ENCODE results near the gene SLC66A2. TPM values are rescaled to one million over a fixed set of nuclear protein-coding genes. Genes with fewer than 3 reads are reported as not detected.

Gene SLC66A2
- total RNA-seq, 1 experiment from 2014 or later: 52.8 TPM

GRCh38 chr18:79916546-79917168 lies 34.8 kb downstream of the SLC66A2 start:
- Histone ChIP-seq H3K4me2 (ENCODE audit: low read length) (no peak overlapping the region), H3K9me3 (ENCODE audit: low read length) (no peaks in the 10 kb centered on the region), H3K4me3 (ENCODE audit: low read length) (no peak overlapping the region), H3K79me2 (ENCODE audit: low read length) (no peaks in the 10 kb centered on the region), H3K4me1 (ENCODE audit: insufficient read depth, low read length) (no peaks in the 10 kb centered on the region), H3K36me3 (ENCODE audit: low read depth, low read length) (peaks cover 6% of the 10 kb centered on the region), H3K9me2 (replicated peaks; ENCODE audit: low read length) (no peaks in the 10 kb centered on the region), H2AFZ (ENCODE audit: low read length) (no peak overlapping the region), H3K9ac (ENCODE audit: low read length) (no peak overlapping the region), H3K27ac (ENCODE audit: low read length) (no peak overlapping the region), H4K20me1 (ENCODE audit: low read length) (no peaks in the 10 kb centered on the region), H3F3A (ENCODE audit: low read length, unreplicated experiment) (no peaks in the 10 kb centered on the region), H3K27me3 (ENCODE audit: low read length) (no peaks in the 10 kb centered on the region)
- ATAC-seq: no peak
- CTCF ChIA-PET: interaction anchor here (0.5 to 0.6 kb wide), 2 partner anchors 10 to 117 kb away, joined by 3 to 5 read pairs; no protein-coding TSS in a partner anchor
- POLR2A ChIA-PET (ENCODE audit: unreplicated experiment): no interaction called here
- no TSS peak for BruUV-seq (replicated peaks)
- TF ChIP-seq EZH2phosphoT487 (IDR thresholded peaks at IDR 0.05; ENCODE audit: borderline replicate concordance, low read length) (no peak), EZH2 (IDR thresholded peaks at IDR 0.05; ENCODE audit: low read length, unreplicated experiment) (no peak)
- TF ChIP-seq, protein P1, sequence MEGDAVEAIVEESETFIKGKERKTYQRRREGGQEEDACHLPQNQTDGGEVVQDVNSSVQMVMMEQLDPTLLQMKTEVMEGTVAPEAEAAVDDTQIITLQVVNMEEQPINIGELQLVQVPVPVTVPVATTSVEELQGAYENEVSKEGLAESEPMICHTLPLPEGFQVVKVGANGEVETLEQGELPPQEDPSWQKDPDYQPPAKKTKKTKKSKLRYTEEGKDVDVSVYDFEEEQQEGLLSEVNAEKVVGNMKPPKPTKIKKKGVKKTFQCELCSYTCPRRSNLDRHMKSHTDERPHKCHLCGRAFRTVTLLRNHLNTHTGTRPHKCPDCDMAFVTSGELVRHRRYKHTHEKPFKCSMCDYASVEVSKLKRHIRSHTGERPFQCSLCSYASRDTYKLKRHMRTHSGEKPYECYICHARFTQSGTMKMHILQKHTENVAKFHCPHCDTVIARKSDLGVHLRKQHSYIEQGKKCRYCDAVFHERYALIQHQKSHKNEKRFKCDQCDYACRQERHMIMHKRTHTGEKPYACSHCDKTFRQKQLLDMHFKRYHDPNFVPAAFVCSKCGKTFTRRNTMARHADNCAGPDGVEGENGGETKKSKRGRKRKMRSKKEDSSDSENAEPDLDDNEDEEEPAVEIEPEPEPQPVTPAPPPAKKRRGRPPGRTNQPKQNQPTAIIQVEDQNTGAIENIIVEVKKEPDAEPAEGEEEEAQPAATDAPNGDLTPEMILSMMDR (conservative IDR thresholded peaks at IDR 0.05; ENCODE audit: low read depth, low read length): no peak
- no peak for DNase-seq
- intact Hi-C loops (cut with micrococcal nuclease): no loop called here

GRCh38 chr18:79916128-79916494 lies 35.3 kb downstream of the SLC66A2 start:
- H3K9me2 ChIP-seq (replicated peaks; ENCODE audit: low read length): no peaks in the 10 kb centered on the region
- no peak overlapping the region for H2AFZ ChIP-seq (ENCODE audit: low read length)
- no TSS peak for BruUV-seq (replicated peaks)
- H3F3A ChIP-seq (ENCODE audit: low read length, unreplicated experiment): no peaks in the 10 kb centered on the region
- ChIA-PET POLR2A (ENCODE audit: unreplicated experiment) (no interaction called here), CTCF (interaction anchor here (0.5 kb wide), 1 partner anchor 118 kb away, joined by 3 read pairs; no protein-coding TSS in a partner anchor)
- H3K9ac ChIP-seq (ENCODE audit: low read length): no peak overlapping the region
- H3K9me3 ChIP-seq (ENCODE audit: low read length): no peaks in the 10 kb centered on the region
- no peak overlapping the region for H3K4me3 ChIP-seq (ENCODE audit: low read length)
- intact Hi-C loops (cut with micrococcal nuclease): no loop called here
- TF ChIP-seq, protein P1 (conservative IDR thresholded peaks at IDR 0.05; ENCODE audit: low read depth, low read length): no peak
- TF ChIP-seq EZH2 (IDR thresholded peaks at IDR 0.05; ENCODE audit: low read length, unreplicated experiment) (no peak), EZH2phosphoT487 (IDR thresholded peaks at IDR 0.05; ENCODE audit: borderline replicate concordance, low read length) (no peak)
- H3K79me2 ChIP-seq (ENCODE audit: low read length): no peaks in the 10 kb centered on the region
- DNase-seq: no peak
- H4K20me1 ChIP-seq (ENCODE audit: low read length): no peaks in the 10 kb centered on the region
- ATAC-seq: no peak
- no peaks in the 10 kb centered on the region for H3K27me3 ChIP-seq (ENCODE audit: low read length)
- H3K4me2 ChIP-seq (ENCODE audit: low read length): no peak overlapping the region
- H3K4me1 ChIP-seq (ENCODE audit: insufficient read depth, low read length): no peaks in the 10 kb centered on the region
- H3K27ac ChIP-seq (ENCODE audit: low read length): no peak overlapping the region
- peaks cover 6% of the 10 kb centered on the region for H3K36me3 ChIP-seq (ENCODE audit: low read depth, low read length)
